Loucy (cell line): ENCODE data around the gene SLX9.

Experiments
- H2AFZ ChIP-seq: fragments of 200-600 bp; sonication (generic); 2 replicates; pipeline ENCODE4 v1.6.0; 2016; ENCODE audit warnings: antibody characterized with exemption, mild to moderate bottlenecking, low read length, moderate library complexity
- H3F3A ChIP-seq: fragments of 200-600 bp; 2 replicates; pipeline ENCODE4 v1.6.0; 2016; ENCODE audit warnings: antibody characterized with exemption, low read depth, mild to moderate bottlenecking
- H3K27me3 ChIP-seq: fragments of 200-600 bp; sonication (generic); 2 replicates; pipeline ENCODE4 v1.6.1; 2014; ENCODE audit warnings: low read length, mild to moderate bottlenecking; ENCODE audit not compliant: insufficient read depth, poor library complexity, severe bottlenecking
- H3K36me3 ChIP-seq: fragments of 200-600 bp; sonication (generic); 2 replicates; pipeline ENCODE4 v1.6.1; 2016; ENCODE audit warnings: low read length; ENCODE audit not compliant: insufficient read depth
- H3K4me1 ChIP-seq: fragments of 200-600 bp; sonication (generic); 2 replicates; pipeline ENCODE4 v1.5.1; 2014; ENCODE audit warnings: low read length, mild to moderate bottlenecking; ENCODE audit not compliant: insufficient read depth, poor library complexity, severe bottlenecking
- H3K4me2 ChIP-seq: fragments of 200-600 bp; sonication (generic); 2 replicates; pipeline ENCODE4 v1.6.0; 2014; ENCODE audit warnings: antibody characterized with exemption, low read length, low read depth, mild to moderate bottlenecking; ENCODE audit not compliant: poor library complexity, severe bottlenecking
- H3K4me3 ChIP-seq: fragments of 200-600 bp; sonication (generic); 2 replicates; pipeline ENCODE4 v1.5.1; 2014; ENCODE audit warnings: low read length, mild to moderate bottlenecking, mixed read lengths; ENCODE audit not compliant: poor library complexity, severe bottlenecking
- H3K79me2 ChIP-seq: fragments of 200-600 bp; sonication (generic); 2 replicates; pipeline ENCODE4 v1.6.1; 2014; ENCODE audit warnings: low read length; ENCODE audit not compliant: insufficient read depth
- H3K9ac ChIP-seq: fragments of 200-600 bp; sonication (generic); 2 replicates; pipeline ENCODE4 v1.6.0; 2014; ENCODE audit warnings: mild to moderate bottlenecking, low read depth, low read length, moderate library complexity; ENCODE audit not compliant: poor library complexity, severe bottlenecking
- H3K9me2 ChIP-seq: fragments of 200-600 bp; sonication (generic); replicated peaks from 2 replicates; pipeline ENCODE4 v1.6.1; 2016; ENCODE audit warnings: low read depth, low read length, mixed read lengths
- H3K9me3 ChIP-seq: fragments of 200-600 bp; sonication (generic); 2 replicates; pipeline ENCODE4 v1.6.1; 2014; ENCODE audit warnings: mild to moderate bottlenecking, antibody characterized with exemption, low read length, low read depth; ENCODE audit not compliant: insufficient read depth
- H4K20me1 ChIP-seq: fragments of 200-600 bp; sonication (generic); 2 replicates; pipeline ENCODE4 v1.6.0; 2014; ENCODE audit warnings: antibody characterized with exemption, low read length, mild to moderate bottlenecking; ENCODE audit not compliant: insufficient read depth, poor library complexity, severe bottlenecking
- CTCF ChIP-seq: fragments of 200-600 bp; sonication (generic); conservative IDR thresholded peaks from 2 replicates; pipeline ENCODE4 v1.5.1; 2014; ENCODE audit warnings: mild to moderate bottlenecking, antibody characterized with exemption, low read length
- EZH2phosphoT487 ChIP-seq: fragments of 200-600 bp; IDR thresholded peaks from 2 replicates; pipeline ENCODE4 v1.6.1; 2018; ENCODE audit warnings: antibody characterized with exemption, mild to moderate bottlenecking, moderate library complexity, borderline replicate concordance

Gene SLX9

GRCh38 chr21:44919913-44920693, 19.7 kb upstream of the SLX9 start:
- no peak for TF ChIP-seq EZH2phosphoT487
- TF ChIP-seq CTCF: no peak
- Histone ChIP-seq H2AFZ (peak overlapping the region; percentile 29), H3K9ac (peak overlapping the region; percentile 91), H3K4me2 (peak overlapping the region; percentile 100), H3K4me1 (peaks cover 47% of the 10 kb centered on the region), H3K9me2 (no peaks in the 10 kb centered on the region), H3F3A (peaks cover 15% of the 10 kb centered on the region), H4K20me1 (peaks cover 10% of the 10 kb centered on the region), H3K36me3 (no peaks in the 10 kb centered on the region), H3K4me3 (peak overlapping the region; percentile 94), H3K79me2 (peaks cover 49% of the 10 kb centered on the region), H3K9me3 (no peaks in the 10 kb centered on the region), H3K27me3 (no peaks in the 10 kb centered on the region)

GRCh38 chr21:44920694-44921604, 18.9 kb upstream of the SLX9 start, which contains the start of gene ITGB2:
ITGB2 (minus strand) TSS chr21:44920899; CDS start chr21:44910782, 10,117 bp downstream.
- H3K4me2 ChIP-seq: peak within 1 kb of the TSS; percentile 100
- H3K4me3 ChIP-seq: peak within 1 kb of the TSS; percentile 94
- no peak for TF ChIP-seq CTCF
- TF ChIP-seq EZH2phosphoT487: no peak
- H3K4me1 ChIP-seq: peaks cover 47% of the 10 kb centered on the region
- no peaks in the 10 kb centered on the region for H3K27me3 ChIP-seq
- H3F3A ChIP-seq: peaks cover 19% of the 10 kb centered on the region
- H2AFZ ChIP-seq: peak within 1 kb of the TSS; percentile 74
- no peaks in the 10 kb centered on the region for H3K9me3 ChIP-seq
- H4K20me1 ChIP-seq: peaks cover 10% of the 10 kb centered on the region
- no peaks in the 10 kb centered on the region for H3K36me3 ChIP-seq
- peak within 1 kb of the TSS; percentile 91 for H3K9ac ChIP-seq
- peaks cover 42% of the 10 kb centered on the region for H3K79me2 ChIP-seq
- H3K9me2 ChIP-seq: no peaks in the 10 kb centered on the region

- no peak overlapping the region for H3K4me2 ChIP-seq
- no peak overlapping the region for H3K4me3 ChIP-seq
- H3K27me3 ChIP-seq: no peaks in the 10 kb centered on the region
- no peak overlapping the region for H2AFZ ChIP-seq
- no peak overlapping the region for H3K9ac ChIP-seq
- H3K36me3 ChIP-seq: no peaks in the 10 kb centered on the region
- peaks cover 19% of the 10 kb centered on the region for H3F3A ChIP-seq
- H3K9me2 ChIP-seq: no peaks in the 10 kb centered on the region
- H4K20me1 ChIP-seq: peaks cover 10% of the 10 kb centered on the region
- no peaks in the 10 kb centered on the region for H3K9me3 ChIP-seq
- H3K79me2 ChIP-seq: peaks cover 38% of the 10 kb centered on the region
- peaks cover 56% of the 10 kb centered on the region for H3K4me1 ChIP-seq
- TF ChIP-seq EZH2phosphoT487 (no peak), CTCF (no peak)
These were observed 17.9 kb upstream of the SLX9 start for GRCh38 chr21:44921928-44922327.
